SIG-M5 (cell line): ENCODE measurements around the gene SLTM.
"Not testable (repeated sequence)": the region's sequence is repeated elsewhere in the genome, so short reads cannot be mapped to it uniquely, and the experiment has no call there.

Experiments used
- DNase-seq: peaks from one replicate; lab custom pipeline; 2025; lab: John Stamatoyannopoulos, UW

SLTM gene

DNA sequence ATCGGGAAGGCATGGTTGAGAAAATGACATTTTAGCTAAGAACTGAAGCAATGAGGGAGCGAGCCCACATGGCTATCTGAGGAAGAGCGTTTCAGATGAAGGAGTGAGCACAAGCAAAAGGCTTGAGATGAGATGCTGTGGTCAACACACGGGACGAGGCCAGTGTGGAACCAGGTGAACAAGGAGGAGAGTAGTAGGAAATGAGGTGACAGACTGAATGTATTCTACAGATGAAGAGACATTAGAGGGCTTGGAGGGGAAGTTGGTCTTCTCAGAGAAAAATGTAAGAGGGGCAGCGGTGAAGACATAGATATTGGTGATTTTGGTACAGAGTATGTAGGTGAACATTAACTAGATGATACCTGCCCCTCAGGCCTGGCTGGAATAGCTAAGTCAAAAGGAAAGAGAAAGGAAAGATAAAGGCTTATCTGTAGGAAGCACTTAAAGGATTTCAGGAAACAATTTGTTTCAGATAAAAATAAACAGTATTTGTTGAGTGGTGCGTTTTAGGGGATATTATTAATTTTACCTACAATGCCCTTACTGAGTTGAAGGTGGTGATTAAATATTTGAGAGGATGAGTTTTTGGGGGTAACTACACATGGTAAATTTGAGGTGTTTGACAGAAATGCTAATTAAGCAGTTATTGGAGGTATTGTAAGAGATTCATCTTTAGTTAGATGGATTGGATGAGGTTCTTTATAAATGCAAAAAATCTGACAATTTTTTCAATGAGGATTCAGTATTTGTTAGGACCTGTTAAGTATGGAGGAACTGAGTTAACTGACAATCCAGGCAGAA lies 57.0 kb downstream of the SLTM start:
- no peak for DNase-seq

- no peak for DNase-seq
These were observed 58.1 kb downstream of the SLTM start for GRCh38 chr15:58875343-58875742.

DNA sequence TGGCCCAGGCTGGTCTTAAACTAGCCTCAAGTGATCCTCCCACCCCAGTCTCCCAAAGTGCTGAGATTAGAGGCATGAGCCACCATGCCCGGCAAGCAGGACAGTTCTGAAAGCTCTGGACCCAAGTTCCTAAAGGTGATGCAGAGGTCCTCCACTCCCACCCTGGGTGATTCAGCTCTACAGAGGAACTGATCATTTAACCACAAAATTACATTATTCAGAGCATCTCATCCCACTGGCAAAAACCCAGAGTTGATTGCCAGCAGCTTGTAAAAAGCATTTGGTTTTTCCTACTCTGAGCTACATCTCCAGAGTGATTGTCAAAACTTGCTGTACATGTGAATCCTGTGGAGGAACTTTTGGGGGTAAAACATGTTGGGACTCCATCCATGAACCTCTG lies 60.2 kb downstream of the SLTM start:
- DNase-seq: no peak

DNA sequence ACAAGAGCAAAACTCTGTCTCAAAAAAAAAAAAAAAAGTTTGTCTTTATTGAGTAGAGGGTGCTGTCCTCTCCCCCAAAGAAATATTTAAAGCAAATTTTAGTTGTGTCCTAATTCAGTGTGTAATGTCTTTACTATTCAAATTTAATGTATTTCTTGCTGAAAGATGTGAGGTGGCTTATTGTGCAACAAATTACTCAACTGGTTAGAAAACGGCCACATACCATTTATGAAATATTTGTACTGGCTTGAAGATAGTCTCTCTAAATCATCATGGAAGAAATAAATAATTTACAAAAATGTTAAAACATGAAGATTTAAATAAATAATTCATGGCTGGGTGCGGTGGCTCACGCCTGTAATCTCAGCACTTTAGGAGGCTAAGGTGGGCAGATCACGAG lies 63.0 kb downstream of the SLTM start:
- peak; percentile 6 for DNase-seq

- DNase-seq: no peak
These were observed 65.6 kb downstream of the SLTM start for GRCh38 chr15:58867926-58868325.

- no peak for DNase-seq
These were observed 68.0 kb downstream of the SLTM start for GRCh38 chr15:58865425-58865880.

- DNase-seq: no peak
These were observed 68.7 kb downstream of the SLTM start for GRCh38 chr15:58864602-58865424.

DNA sequence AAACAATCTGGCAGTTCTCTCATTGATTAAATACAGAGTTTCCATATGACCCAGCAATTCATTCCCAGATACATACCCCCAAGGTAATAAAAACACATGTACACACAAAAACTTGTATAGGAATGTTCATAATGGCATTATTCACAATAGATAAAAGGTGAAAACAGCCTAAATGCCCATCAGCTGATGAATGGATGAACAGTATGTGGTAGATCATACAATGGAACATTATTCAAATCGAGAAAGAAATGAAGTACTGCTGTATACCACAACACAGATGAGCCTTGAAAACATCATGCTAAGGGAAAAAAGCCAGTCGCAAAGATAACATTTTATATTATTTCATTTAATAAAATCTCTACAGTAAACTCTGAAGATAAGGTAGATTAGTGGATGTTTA lies 71.2 kb downstream of the SLTM start:
- DNase-seq: no peak

- DNase-seq: not testable (repeated sequence)
These were observed 76.9 kb downstream of the SLTM start for GRCh38 chr15:58856621-58857020.

GRCh38 chr15:58856086-58856485 lies 77.4 kb downstream of the SLTM start:
- DNase-seq: no peak

- no peak for DNase-seq
These were observed 78.9 kb downstream of the SLTM start for GRCh38 chr15:58854593-58854992.

GRCh38 chr15:58852347-58852746 lies 81.1 kb downstream of the SLTM start:
- no peak for DNase-seq

DNA sequence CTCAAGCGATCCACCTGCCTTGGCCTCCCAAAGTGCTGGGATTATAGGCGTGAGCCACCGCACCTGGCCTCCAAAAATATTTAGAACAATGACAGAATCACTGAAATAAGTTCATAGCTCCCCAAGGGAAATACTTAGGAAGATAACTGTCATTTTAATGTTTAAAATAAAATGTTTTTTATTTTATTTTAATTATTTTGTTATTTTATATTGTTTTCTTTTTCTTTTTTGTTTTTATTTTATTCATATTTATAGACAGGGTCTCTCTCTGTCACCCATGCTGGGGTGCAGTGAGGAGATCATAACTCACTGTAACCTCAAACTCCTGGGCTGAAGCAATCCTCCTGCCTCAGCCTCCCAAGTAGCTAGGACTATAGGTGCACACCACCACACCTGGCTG lies 82.3 kb downstream of the SLTM start:
- not testable (repeated sequence) for DNase-seq

GRCh38 chr15:58842713-58843396 lies 90.6 kb downstream of the SLTM start:
- no peak for DNase-seq

DNA sequence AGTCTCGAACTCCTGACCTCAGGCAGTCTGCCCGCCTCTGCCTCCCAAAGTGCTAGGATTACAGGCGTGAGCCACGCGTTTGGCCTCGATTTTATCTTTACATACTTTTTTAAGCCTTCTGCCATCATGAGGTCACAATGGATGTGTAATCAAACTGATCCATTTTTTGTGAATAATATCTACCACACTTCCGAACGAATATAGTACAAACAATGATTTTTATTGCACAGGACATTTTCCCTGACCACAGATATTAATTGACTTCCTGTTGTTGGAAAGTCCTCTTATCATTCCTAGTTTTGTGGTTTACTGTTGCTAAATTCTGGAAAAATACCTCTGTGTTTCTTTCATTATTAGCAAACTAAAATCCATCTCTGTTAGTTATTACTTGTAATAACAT lies 93.4 kb downstream of the SLTM start:
- no peak for DNase-seq

DNA sequence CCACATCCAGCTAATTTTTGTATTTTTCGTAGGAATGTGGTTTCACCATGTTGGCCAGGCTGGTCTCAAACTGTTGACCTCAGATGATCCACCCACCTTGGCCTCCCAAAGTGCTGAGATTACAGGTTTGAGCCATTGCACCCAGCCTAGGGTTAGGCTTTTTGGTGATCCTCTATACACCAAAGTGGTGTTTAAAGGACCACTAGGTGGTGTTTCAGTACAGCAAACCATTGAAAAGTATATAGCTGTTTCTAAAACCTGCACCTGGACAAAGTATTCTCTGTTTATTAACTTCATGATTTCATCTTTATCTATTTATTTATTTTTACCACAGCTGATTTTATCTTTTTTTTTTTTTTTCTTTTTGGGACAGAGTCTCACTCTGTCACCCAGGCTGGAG lies 94.0 kb downstream of the SLTM start:
- DNase-seq: no peak

GRCh38 chr15:58833681-58834426 lies 99.6 kb downstream of the SLTM start:
- not testable (repeated sequence) for DNase-seq

GRCh38 chr15:58830556-58830955 lies 102.9 kb downstream of the SLTM start:
- DNase-seq: no peak
